ENCODE data around the gene ZNF141. TPM values are rescaled to one million over a fixed set of nuclear protein-coding genes. Genes with fewer than 3 reads are reported as not detected.

ZNF141 gene
- total RNA-seq, 1 experiment from 2014 or later = 42.1 TPM

- no peaks in the 10 kb centered on the region for H3K23me2 ChIP-seq (ENCODE audit: insufficient read length, low read depth, low read length, poor library complexity, severe bottlenecking)
- H3K56ac ChIP-seq (ENCODE audit: insufficient read length, low read depth, low read length) = no peak overlapping the region
- Mint-ChIP-seq H3K9me3 (peaks cover 91 to 97% of the 10 kb centered on the region in 2 experiments), H3K4me3 (no peak overlapping the region), H3K36me3 (ENCODE audit: insufficient read depth in 1 of 3, low read depth in 3 of 3) (peaks cover 78 to 96% (median 89%) of the 10 kb centered on the region in 3 experiments), H3K27me3 (ENCODE audit: low read depth) (peaks cover 5% of the 10 kb centered on the region; the same call in 1 of the 2 replicates), H3K27ac (no peak overlapping the region), H3K4me1 (no peaks in the 10 kb centered on the region)
- DNase-seq = no peak
- H3K9ac ChIP-seq (ENCODE audit: extremely low read depth, insufficient read length, low read length) = no peak overlapping the region
- no peak overlapping the region for H3K23ac ChIP-seq (ENCODE audit: insufficient read length, low read depth, low read length)
- no peak for TF ChIP-seq CTCF (conservative IDR thresholded peaks at IDR 0.05)
- H4K20me1 ChIP-seq (ENCODE audit: control insufficient read depth, insufficient read depth, insufficient read length) = no peaks in the 10 kb centered on the region
- H2BK15ac ChIP-seq (ENCODE audit: low read depth, low read length) = no peak overlapping the region
- H3K79me2 ChIP-seq (ENCODE audit: insufficient read depth, low read length) = no peaks in the 10 kb centered on the region
- no peak overlapping the region for H3K4ac ChIP-seq (ENCODE audit: low read depth, low read length)
- H2BK12ac ChIP-seq (ENCODE audit: insufficient read length, low read depth, low read length) = no peak overlapping the region
- no peak overlapping the region for H3K27ac ChIP-seq (ENCODE audit: insufficient read length, low read depth, low read length)
- no peak overlapping the region for H2BK20ac ChIP-seq (ENCODE audit: low read depth, low read length, poor library complexity, severe bottlenecking)
- H3K27me3 ChIP-seq (ENCODE audit: insufficient read depth, low read length) = no peaks in the 10 kb centered on the region
- no peak overlapping the region for H4K8ac ChIP-seq (replicated peaks; ENCODE audit: insufficient read length, low read depth, low read length)
- H2AK5ac ChIP-seq (ENCODE audit: insufficient read length, low read length) = no peak overlapping the region
- no peak overlapping the region for H2AFZ ChIP-seq (ENCODE audit: low read length)
- H2BK120ac ChIP-seq (ENCODE audit: low read depth, low read length, poor library complexity, severe bottlenecking) = no peak overlapping the region
- H3K14ac ChIP-seq (ENCODE audit: insufficient read depth, low read length) = no peak overlapping the region
- no peak overlapping the region for H2BK5ac ChIP-seq (ENCODE audit: insufficient read length, low read length)
- H4K5ac ChIP-seq (ENCODE audit: insufficient read length, low read depth, low read length) = no peak overlapping the region
- no peaks in the 10 kb centered on the region for H3K79me1 ChIP-seq (ENCODE audit: insufficient read depth, low read depth, low read length, poor library complexity, severe bottlenecking)
- H3K18ac ChIP-seq (ENCODE audit: insufficient read length, low read depth, low read length) = no peak overlapping the region
- H4K91ac ChIP-seq (ENCODE audit: insufficient read length, low read depth, low read length) = no peak overlapping the region
- H3K9me3 ChIP-seq (ENCODE audit: control insufficient read depth, low read depth, low read length) = peaks cover 84% of the 10 kb centered on the region
- no peaks in the 10 kb centered on the region for H3K4me1 ChIP-seq (ENCODE audit: insufficient read depth, low read length)
- no CpG with 5 or more reads among the region's 6 CpGs for WGBS (ENCODE audit: extremely low coverage, insufficient read length, low lambda C conversion rate)
- H3K4me2 ChIP-seq (ENCODE audit: insufficient read depth, insufficient read length, low read length) = no peak overlapping the region
- H3T11ph ChIP-seq (ENCODE audit: low read length) = no peak overlapping the region
Measured at GRCh38 chr4:374298-375160, 36.9 kb downstream of the ZNF141 start.
